ENCODE results near the gene ZFYVE9. TPM values are rescaled to one million over a fixed set of nuclear protein-coding genes. Genes with fewer than 3 reads are reported as not detected.
"Not testable (repeated sequence)": the region's sequence is repeated elsewhere in the genome, so short reads cannot be mapped to it uniquely, and the experiment has no call there.

The ZFYVE9 gene
- total and polyA plus RNA-seq, 4 donors: 38.9 to 96.7 (median 46.1) TPM

GRCh38 chr1:52204696-52205095 is 62.8 kb downstream of the ZFYVE9 start:
- no peaks in the 10 kb centered on the region for H3K9me3 ChIP-seq (ENCODE audit: control insufficient read depth, insufficient read depth, low read length)
- H3K4me3 ChIP-seq (ENCODE audit: low read depth, low read length): no peak overlapping the region
- no peak overlapping the region for H3K27ac ChIP-seq (ENCODE audit: low read depth, low read length)
- no peaks in the 10 kb centered on the region for H3K4me1 ChIP-seq (ENCODE audit: control insufficient read depth, insufficient read depth, low read length)
- H3K27me3 ChIP-seq (ENCODE audit: control insufficient read depth, insufficient read depth, low read length): no peaks in the 10 kb centered on the region
- no CpG with 5 or more reads among the region's 5 CpGs for WGBS (ENCODE audit: insufficient coverage)
- DNase-seq (ENCODE audit: low read depth in 4 of 6, low spot score in 6 of 6): no peak
- H3K36me3 ChIP-seq (ENCODE audit: control insufficient read depth, insufficient read depth, low read length): no peaks in the 10 kb centered on the region

GRCh38 chr1:52206686-52207085 is 64.8 kb downstream of the ZFYVE9 start:
- not testable (repeated sequence) for DNase-seq (ENCODE audit: low read depth in 4 of 6, low spot score in 6 of 6); H3K4me1 ChIP-seq (ENCODE audit: control insufficient read depth, insufficient read depth, low read length); H3K36me3 ChIP-seq (ENCODE audit: control insufficient read depth, insufficient read depth, low read length); H3K27me3 ChIP-seq (ENCODE audit: control insufficient read depth, insufficient read depth, low read length); H3K27ac ChIP-seq (ENCODE audit: low read depth, low read length); H3K9me3 ChIP-seq (ENCODE audit: control insufficient read depth, insufficient read depth, low read length); H3K4me3 ChIP-seq (ENCODE audit: low read depth, low read length)
- 98% methylated on average over 4 of the region's 8 CpGs for WGBS (ENCODE audit: insufficient coverage)

GRCh38 chr1:52209429-52209828 is 67.5 kb downstream of the ZFYVE9 start:
- no peaks in the 10 kb centered on the region for H3K4me1 ChIP-seq (ENCODE audit: control insufficient read depth, insufficient read depth, low read length)
- no CpG with 5 or more reads among the region's 2 CpGs for WGBS (ENCODE audit: insufficient coverage)

GRCh38 chr1:52210044-52210443 is 68.2 kb downstream of the ZFYVE9 start:
- Histone ChIP-seq H3K9me3 (ENCODE audit: control insufficient read depth, insufficient read depth, low read length) (no peaks in the 10 kb centered on the region), H3K4me1 (ENCODE audit: control insufficient read depth, insufficient read depth, low read length) (no peaks in the 10 kb centered on the region), H3K4me3 (ENCODE audit: low read depth, low read length) (no peak overlapping the region), H3K27ac (ENCODE audit: low read depth, low read length) (no peak overlapping the region), H3K27me3 (ENCODE audit: control insufficient read depth, insufficient read depth, low read length) (no peaks in the 10 kb centered on the region), H3K36me3 (ENCODE audit: control insufficient read depth, insufficient read depth, low read length) (no peaks in the 10 kb centered on the region)
- no peak for DNase-seq (ENCODE audit: low read depth in 4 of 6, low spot score in 6 of 6)
- WGBS (ENCODE audit: insufficient coverage): 78% methylated on average over 1 of the region's 3 CpGs

More at GRCh38 chr1:52209429-52209828, 67.5 kb downstream of the ZFYVE9 start:
- Histone ChIP-seq H3K27ac (ENCODE audit: low read depth, low read length) (no peak overlapping the region), H3K4me3 (ENCODE audit: low read depth, low read length) (no peak overlapping the region), H3K9me3 (ENCODE audit: control insufficient read depth, insufficient read depth, low read length) (no peaks in the 10 kb centered on the region), H3K36me3 (ENCODE audit: control insufficient read depth, insufficient read depth, low read length) (no peaks in the 10 kb centered on the region), H3K27me3 (ENCODE audit: control insufficient read depth, insufficient read depth, low read length) (no peaks in the 10 kb centered on the region)
- DNase-seq (ENCODE audit: low read depth in 4 of 6, low spot score in 6 of 6): no peak

GRCh38 chr1:52216907-52217458 is 75.1 kb downstream of the ZFYVE9 start:
- no peaks in the 10 kb centered on the region for H3K4me1 ChIP-seq (ENCODE audit: control insufficient read depth, insufficient read depth, low read length)
- H3K27ac ChIP-seq (ENCODE audit: low read depth, low read length): no peak overlapping the region
- no peaks in the 10 kb centered on the region for H3K27me3 ChIP-seq (ENCODE audit: control insufficient read depth, insufficient read depth, low read length)
- DNase-seq (ENCODE audit: low read depth in 4 of 6, low spot score in 6 of 6): no peak
- no peak overlapping the region for H3K4me3 ChIP-seq (ENCODE audit: low read depth, low read length)
- no peaks in the 10 kb centered on the region for H3K36me3 ChIP-seq (ENCODE audit: control insufficient read depth, insufficient read depth, low read length)
- H3K9me3 ChIP-seq (ENCODE audit: control insufficient read depth, insufficient read depth, low read length): no peaks in the 10 kb centered on the region
- WGBS (ENCODE audit: insufficient coverage): no CpG with 5 or more reads among the region's 5 CpGs

- Histone ChIP-seq H3K27me3 (ENCODE audit: control insufficient read depth, insufficient read depth, low read length) (no peaks in the 10 kb centered on the region), H3K4me1 (ENCODE audit: control insufficient read depth, insufficient read depth, low read length) (no peaks in the 10 kb centered on the region), H3K36me3 (ENCODE audit: control insufficient read depth, insufficient read depth, low read length) (no peaks in the 10 kb centered on the region), H3K27ac (ENCODE audit: low read depth, low read length) (no peak overlapping the region), H3K4me3 (ENCODE audit: low read depth, low read length) (no peak overlapping the region), H3K9me3 (ENCODE audit: control insufficient read depth, insufficient read depth, low read length) (peaks cover 15% of the 10 kb centered on the region)
- 96% methylated on average over 5 of the region's 10 CpGs for WGBS (ENCODE audit: insufficient coverage)
- no peak for DNase-seq (ENCODE audit: low read depth in 4 of 6, low spot score in 6 of 6)
Observed at GRCh38 chr1:52225174-52225573, 83.3 kb downstream of the ZFYVE9 start.

- WGBS (ENCODE audit: insufficient coverage): no CpG with 5 or more reads among the region's 3 CpGs
- Histone ChIP-seq H3K4me3 (ENCODE audit: low read depth, low read length) (no peak overlapping the region), H3K4me1 (ENCODE audit: control insufficient read depth, insufficient read depth, low read length) (no peaks in the 10 kb centered on the region), H3K36me3 (ENCODE audit: control insufficient read depth, insufficient read depth, low read length) (no peaks in the 10 kb centered on the region), H3K27ac (ENCODE audit: low read depth, low read length) (no peak overlapping the region), H3K9me3 (ENCODE audit: control insufficient read depth, insufficient read depth, low read length) (peaks cover 9% of the 10 kb centered on the region), H3K27me3 (ENCODE audit: control insufficient read depth, insufficient read depth, low read length) (no peaks in the 10 kb centered on the region)
- no peak for DNase-seq (ENCODE audit: low read depth in 4 of 6, low spot score in 6 of 6)
Observed at GRCh38 chr1:52229494-52229893, 87.6 kb downstream of the ZFYVE9 start.

- WGBS (ENCODE audit: insufficient coverage): no CpG with 5 or more reads among the region's 1 CpG
- Histone ChIP-seq H3K9me3 (ENCODE audit: control insufficient read depth, insufficient read depth, low read length) (no peaks in the 10 kb centered on the region), H3K27ac (ENCODE audit: low read depth, low read length) (no peak overlapping the region), H3K27me3 (ENCODE audit: control insufficient read depth, insufficient read depth, low read length) (no peaks in the 10 kb centered on the region), H3K36me3 (ENCODE audit: control insufficient read depth, insufficient read depth, low read length) (no peaks in the 10 kb centered on the region), H3K4me3 (ENCODE audit: low read depth, low read length) (no peak overlapping the region), H3K4me1 (ENCODE audit: control insufficient read depth, insufficient read depth, low read length) (no peaks in the 10 kb centered on the region)
- DNase-seq (ENCODE audit: low read depth in 4 of 6, low spot score in 6 of 6): no peak
Observed at GRCh38 chr1:52233463-52233862, 91.6 kb downstream of the ZFYVE9 start.

- WGBS (ENCODE audit: insufficient coverage): 100% methylated on average over 1 of the region's 4 CpGs
- H3K9me3 ChIP-seq (ENCODE audit: control insufficient read depth, insufficient read depth, low read length): no peaks in the 10 kb centered on the region
- no peaks in the 10 kb centered on the region for H3K27me3 ChIP-seq (ENCODE audit: control insufficient read depth, insufficient read depth, low read length)
- H3K4me1 ChIP-seq (ENCODE audit: control insufficient read depth, insufficient read depth, low read length): no peaks in the 10 kb centered on the region
- no peak for DNase-seq (ENCODE audit: low read depth in 4 of 6, low spot score in 6 of 6)
- no peak overlapping the region for H3K27ac ChIP-seq (ENCODE audit: low read depth, low read length)
- H3K4me3 ChIP-seq (ENCODE audit: low read depth, low read length): no peak overlapping the region
- no peaks in the 10 kb centered on the region for H3K36me3 ChIP-seq (ENCODE audit: control insufficient read depth, insufficient read depth, low read length)
Observed at GRCh38 chr1:52234014-52234413, 92.1 kb downstream of the ZFYVE9 start.

GRCh38 chr1:52234708-52235107 is 92.8 kb downstream of the ZFYVE9 start:
- Histone ChIP-seq H3K27ac (ENCODE audit: low read depth, low read length) (no peak overlapping the region), H3K4me1 (ENCODE audit: control insufficient read depth, insufficient read depth, low read length) (no peaks in the 10 kb centered on the region), H3K9me3 (ENCODE audit: control insufficient read depth, insufficient read depth, low read length) (no peaks in the 10 kb centered on the region)

More at GRCh38 chr1:52234708-52235107, 92.8 kb downstream of the ZFYVE9 start:
- no peak for DNase-seq (ENCODE audit: low read depth in 4 of 6, low spot score in 6 of 6)
- Histone ChIP-seq H3K36me3 (ENCODE audit: control insufficient read depth, insufficient read depth, low read length) (no peaks in the 10 kb centered on the region), H3K27me3 (ENCODE audit: control insufficient read depth, insufficient read depth, low read length) (no peaks in the 10 kb centered on the region), H3K4me3 (ENCODE audit: low read depth, low read length) (no peak overlapping the region)

All from spinal cord (tissue), 10 donors.